Measurements from ENCODE around the gene MRPL53.
"Not testable (repeated sequence)": the region's sequence is repeated elsewhere in the genome, so short reads cannot be mapped to it uniquely, and the experiment has no call there.

MRPL53 gene

DNA sequence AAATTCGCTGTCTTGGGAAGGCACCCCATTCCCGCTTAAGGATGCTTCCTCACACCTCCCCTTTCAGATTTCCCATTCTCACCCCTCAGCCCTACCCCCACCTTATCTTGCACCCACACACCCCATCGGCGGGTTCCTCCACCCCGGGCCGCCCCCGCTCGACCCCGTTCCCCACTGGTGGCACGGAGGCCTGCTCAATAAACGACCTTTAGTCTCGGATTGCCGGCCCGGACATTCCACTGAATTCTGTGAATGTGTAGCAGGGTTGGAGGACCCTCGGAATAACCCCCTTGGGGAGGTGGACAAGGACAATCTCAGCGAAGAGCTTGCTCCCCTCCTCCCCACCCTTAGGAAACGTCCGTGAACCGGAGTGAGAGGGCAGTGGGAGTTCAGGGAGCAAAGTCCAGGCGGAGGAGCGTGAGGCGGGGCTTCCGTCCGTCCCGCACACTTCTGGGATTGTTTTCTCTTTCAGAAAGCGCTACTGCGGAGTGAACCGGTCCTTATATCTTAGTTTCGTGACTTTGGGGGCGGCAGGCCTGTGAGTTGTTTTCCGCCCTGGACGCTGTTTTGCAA is 29.8 kb upstream of the MRPL53 start:
- no peak for DNase-seq

DNA sequence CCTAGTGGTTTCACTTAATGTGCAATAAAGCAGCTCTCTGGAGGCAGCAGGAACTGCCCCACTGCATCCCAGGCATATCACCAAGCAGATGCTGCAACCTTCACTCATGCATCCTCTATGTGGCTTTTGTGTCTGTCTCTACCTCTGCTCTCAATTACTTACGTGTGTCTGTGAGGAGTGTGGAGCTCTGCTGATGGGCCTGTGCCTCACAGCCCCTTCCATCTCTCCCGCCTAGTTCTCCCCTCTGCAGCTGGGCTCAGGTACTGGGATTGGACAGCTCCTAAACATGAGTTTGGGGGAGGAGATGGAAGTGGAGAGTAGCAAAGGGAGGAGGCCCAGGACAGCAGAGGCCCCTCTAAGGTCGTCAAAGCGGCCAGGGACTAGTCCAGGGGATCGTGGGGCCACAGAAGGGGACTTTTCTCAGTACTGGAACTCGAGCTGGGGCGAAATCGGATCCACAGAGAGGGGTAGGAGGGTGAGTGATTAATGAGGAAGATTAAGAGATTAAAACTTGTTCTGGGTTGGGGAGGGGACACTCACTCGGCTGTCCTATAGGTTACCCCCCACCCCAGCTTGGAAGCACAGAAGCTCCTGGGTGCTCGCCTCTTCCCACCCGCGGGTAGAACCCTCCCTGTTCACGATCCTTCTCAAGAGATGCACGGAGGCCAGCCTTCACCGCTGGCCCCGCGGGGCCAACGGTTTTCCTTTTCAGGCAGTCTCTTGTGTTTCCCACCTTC is 29.0 kb upstream of the MRPL53 start:
- no peak for DNase-seq

DNA sequence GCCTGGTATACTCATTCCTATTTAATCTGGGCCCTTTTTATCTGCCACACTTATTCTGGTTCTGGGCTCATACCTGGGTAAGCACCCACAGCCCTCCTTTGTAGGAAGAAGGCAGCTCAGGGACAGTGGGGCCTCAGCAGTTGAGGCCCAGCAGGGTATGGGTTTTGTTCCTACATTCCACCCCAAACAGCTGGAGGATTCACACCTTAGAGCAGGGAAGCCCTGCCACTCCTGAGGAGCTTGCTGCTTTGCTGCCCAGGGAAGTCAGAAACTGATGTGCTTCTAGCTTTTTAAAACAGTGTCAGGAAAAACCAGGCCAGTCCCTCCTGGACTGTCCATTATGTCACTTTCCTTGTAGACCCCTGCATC is 28.1 kb upstream of the MRPL53 start:
- no peak for DNase-seq

DNA sequence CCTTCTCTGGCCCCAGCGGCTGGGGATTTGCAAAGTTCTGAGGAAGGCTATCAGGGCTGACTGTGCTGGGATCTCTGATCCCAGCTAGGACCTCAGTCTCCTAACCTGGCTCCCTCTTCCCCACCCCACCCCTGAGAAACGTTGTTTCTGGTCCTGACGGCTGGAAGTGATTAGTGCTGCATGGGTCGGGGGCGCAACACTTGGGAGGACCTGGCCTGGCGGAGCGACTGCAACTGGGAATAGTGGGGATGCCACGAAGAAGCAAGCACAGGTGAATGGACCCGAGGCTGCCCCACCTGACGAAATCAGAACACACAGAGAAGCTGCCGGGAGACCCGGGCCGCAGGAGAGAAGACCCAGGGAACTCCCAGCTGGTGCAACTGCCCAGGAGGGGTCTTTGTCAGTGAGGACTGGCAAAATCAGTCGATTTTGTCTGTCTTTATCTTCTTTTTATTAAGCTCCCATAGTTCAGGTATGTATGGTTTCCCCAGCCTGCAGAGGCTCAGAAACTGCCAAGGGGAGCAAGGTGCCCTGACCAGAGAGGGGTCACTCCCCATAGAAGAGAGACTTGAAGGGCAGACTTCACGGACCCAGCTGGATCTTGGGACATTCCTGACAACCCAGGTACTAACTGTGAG is 27.6 kb upstream of the MRPL53 start:
- no peak for DNase-seq

DNA sequence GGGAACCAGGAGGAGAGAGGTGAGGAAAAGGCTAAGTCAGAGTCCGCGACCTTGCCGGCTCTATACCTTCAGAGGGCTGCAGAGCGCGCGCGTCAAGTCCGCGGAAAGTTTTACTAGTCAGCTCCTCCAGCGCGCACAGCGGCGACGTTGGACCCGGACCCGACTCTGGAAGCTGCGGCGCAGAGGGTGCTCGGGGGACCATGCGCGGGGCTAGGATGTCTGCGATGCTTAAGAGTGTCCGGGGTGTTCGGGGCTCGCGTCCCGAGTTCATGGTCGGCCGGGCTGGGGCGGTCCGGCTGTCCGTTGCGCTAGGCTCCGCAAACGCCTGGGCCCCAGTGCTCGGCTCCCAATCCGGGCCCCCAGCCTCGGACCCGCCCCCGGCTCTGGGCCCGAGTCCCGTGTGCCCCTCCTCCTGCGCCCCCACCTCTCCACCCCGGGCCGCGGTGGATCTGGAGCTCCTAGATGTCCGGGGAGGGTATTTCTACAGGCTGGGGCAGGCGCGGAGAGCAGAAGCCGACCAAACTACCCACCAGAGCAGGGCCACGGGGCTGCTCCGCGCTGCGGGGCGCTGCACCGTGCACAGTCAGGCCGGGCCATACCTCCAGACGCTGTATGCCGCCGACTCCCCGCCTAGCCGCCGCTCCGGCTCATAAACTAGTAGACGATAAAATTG is 26.9 kb upstream of the MRPL53 start, which contains the start of gene LBX2:
Gene LBX2, minus strand, starts transcription at position 337 of the 673 bp plus-strand sequence. Its CDS starts 66 bp downstream, at position 271.
- no peak for DNase-seq

DNA sequence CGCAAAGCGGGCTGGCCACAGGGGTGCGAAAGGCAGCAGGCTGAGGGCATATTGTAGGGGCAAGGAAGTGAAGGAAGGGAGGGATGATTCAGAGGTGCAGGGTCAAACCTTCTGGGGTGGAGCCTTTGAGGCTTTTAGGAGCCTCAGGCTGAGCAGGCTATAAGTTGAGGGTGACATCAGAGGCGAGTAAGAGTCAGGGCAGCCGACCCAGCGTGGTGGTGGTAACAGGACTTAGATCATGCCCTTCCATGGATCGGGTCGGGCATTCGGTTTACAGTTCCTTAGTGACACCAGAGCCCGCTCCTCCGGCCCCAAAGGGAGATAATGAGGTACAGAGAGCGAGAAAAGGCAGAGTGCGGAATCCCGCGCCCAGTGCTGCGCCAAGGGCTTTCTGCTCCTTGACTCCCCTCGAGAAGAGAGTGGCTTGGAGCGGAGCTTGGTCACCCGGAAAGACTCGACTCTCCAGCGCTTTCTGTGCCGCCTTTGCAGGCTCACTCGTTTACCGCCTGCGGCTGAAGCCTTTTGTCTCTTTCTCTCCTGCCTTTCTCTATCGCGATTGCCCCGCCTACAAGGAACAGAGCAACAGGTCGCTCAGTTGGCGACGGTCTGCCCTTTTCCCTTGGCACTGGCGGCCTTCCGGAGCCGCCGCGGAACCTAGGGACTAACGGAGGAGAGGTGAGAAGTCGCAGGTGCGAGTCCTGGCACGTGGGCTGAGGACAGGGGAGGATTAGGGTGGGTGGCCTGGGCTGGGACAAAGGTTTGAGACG is 26.2 kb upstream of the MRPL53 start:
- no peak for DNase-seq

DNA sequence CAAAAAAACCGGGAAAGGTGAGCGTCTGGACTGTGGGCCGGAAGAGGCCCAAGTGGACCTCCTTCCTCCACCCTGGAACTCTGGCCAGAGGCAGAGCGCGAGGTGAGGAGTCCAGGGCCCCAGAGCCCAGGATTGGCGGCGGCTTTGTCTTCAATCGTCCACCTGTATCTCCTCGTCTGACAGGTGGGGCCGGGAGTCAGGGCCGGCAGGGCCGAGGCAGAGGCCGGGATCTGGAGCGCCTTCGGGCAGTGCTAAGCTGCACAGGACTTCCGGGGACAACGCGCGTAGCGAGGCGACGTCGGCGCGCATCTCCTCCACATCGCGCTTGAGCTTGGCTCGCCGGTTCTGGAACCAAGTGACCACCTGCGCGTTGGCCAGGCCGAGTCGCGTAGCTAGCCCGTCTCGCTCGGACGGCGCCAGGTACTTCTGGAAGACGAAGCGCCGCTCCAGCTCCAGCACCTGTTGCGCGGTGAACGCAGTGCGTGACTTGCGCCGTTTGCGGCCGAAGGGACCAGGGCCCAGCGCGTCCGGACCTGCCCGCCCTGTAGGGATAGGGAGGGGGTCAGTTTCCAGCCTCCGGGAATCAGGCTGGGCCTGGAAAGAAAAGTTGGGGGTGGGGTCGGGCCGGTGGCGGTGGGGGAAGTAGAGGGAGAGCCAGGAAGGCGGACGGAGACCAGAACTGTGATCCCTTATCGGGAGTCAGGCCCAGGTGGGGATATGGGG is 25.5 kb upstream of the MRPL53 start:
- no peak for DNase-seq

DNA sequence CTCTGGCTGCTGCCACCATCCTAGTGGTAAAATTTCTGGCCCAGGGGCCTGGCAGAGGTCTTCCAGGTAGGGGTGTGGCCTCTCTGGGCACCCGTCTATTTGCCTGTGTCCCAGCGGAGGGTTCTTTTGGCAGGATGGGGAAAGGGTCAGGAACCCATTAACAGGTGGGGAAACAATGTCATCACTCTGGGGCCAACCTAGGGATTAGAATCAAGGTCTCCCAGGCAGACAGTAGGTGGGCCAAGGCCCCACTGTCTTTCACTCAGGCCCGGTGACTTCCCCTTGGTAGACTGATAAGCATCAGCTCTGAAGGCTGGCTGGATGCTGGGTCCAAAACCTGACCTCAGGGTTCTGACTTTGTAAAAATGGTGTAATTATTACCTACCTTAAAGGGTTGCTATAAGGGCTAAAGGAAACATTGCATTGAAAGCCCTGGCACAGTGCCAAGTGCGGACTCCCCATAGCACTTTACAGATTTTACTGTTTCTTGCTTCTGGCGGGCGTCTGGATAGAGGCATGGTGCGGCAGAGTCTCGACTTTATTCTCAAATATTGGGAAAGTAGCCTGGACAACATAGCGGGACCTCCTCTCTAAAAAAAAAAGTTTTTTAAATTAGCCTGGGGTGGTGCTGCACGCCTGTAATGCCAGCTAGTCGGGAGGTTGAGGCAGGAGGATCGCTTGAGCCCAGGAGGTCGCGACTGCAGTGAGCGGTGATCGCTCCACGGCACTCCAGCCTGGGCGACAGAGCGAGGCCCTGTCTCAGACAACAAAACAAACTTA is 24.7 kb upstream of the MRPL53 start:
- DNase-seq: no peak

DNA sequence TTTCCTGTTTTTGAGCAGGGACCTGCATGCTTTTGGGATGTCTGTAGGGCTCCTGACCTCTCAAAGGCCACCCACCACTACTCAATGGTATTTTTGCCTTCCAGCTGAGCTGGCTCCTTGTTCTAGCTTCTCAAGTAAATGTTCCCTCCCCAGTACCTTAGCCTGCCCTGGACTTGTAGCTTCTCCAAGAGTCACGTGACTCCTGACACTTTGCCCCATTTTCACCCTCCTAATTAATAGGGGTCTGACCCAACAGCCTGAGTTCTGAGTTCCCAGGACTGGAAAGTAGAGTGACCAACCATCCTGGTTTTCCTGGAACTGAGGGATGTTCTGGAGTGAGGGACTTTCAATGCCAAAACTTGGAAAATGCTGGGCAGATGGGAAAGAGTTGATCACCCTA is 23.0 kb upstream of the MRPL53 start:
- no peak for DNase-seq

DNA sequence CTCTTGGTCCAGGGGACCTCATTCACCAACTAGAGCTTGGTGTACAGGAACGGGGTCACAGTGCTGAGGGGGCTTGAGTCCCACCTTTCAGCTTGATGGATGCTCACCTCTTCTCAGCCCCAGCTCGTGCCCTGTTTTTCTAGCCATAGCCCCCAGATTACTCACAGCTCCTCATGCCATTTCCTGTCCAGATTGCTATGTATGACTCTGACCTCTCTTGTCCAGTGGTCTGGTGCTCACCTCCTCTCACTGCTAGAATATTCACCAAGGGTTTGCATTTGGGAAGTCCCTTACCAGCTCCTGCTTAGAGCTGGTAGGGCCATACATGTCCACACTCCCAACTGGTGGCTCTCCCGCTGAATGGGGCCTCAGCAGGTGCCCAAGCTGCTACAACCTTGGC is 21.1 kb upstream of the MRPL53 start:
- DNase-seq: no peak

DNA sequence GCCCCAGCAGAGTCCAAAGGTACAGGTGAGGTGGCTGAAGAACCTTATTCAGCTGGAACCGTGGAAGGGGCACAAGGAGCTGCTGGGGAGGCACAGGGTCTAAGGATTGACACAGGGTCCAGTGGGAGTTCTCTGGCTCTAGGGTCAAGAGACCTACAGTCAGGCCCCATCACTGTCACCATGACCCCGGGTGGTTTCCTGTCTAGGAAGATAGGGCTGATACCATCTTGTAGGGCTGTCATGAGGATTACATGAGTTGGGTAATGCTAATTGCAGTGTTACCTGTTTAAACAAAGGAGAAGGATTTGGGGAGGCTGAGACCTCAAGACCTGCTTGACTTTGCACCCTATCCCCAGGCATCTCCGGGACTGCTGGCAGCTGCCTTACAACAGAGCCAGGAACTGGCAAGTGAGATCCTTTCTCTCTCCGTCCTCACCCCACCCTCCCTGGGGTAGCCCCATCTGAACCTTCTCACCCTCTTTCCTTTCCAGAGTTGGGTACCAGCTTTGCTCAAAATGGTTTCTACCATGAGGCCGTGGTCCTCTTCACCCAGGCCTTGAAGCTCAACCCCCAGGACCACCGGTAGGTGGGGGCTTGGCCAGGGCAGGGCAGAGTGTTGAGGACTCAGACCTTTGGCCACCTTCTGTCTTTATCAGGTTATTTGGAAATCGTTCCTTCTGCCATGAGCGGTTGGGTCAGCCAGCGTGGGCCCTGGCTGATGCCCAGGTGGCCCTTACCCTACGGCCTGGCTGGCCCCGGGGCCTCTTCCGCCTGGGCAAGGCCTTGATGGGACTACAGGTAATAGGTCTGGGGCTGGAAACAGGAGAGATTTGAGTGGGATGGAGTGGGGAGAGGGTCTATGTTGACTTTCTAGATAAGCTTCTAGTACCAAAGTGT is 19.4 kb upstream of the MRPL53 start:
- DNase-seq: no peak

DNA sequence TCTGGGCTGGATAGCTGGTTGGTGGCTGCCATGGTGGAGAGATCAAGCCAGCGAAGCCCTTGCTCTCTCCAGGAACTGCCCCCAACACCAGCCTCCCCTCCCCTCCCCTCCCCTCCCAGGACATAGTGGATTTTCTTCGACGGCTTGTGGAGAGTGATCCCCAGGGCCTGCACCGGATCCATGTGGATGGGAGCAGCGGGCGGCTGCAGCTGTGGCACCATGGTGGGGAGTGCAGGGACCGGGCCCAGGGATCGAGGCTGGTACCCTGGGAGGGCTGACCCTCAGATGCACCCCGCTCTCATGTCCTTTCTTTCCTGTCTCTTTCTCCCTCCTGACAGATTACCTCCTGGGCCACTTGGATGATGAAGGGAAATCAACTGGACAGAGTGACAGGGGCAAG is 17.4 kb upstream of the MRPL53 start:
- no peak for DNase-seq

DNA sequence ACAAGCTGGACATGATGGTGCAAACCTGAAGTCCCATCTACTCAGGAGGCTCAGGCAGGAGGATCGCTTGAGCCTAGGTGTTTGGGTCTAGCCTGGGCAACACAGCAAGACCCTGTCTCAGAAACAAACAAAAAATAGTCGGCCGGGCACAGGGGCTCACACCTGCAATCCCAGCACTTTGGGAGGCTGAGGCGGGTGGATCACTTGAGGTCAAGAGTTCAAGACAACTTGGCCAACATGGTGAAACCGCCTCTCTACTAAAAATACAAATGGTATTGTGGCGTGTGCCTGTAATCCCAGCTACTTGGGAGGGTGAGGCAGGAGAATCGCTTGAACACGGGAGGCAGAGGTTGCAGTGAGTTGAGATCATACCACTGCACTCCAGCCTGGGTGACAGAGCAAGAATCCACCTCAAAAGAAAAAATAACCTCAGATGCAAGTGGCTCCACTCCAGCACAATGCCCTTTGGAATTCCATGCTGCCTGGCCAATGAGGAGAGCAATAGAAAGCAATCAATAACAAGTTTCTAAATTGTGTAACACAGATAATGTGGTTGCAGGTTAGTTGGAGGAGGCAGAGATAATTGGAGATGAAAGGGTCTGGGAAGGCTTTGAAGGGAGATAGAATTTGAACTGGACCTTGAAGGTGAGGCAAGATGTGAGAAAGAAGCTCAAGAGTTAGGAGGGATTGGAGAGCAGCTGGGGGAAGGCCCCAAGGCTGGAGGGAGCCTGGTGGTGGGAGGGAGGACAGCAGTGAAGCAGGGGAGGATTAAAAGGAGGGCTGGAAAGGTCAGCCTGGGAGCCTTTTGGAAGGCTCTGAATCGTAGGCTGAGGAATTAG is 16.4 kb upstream of the MRPL53 start:
- no peak for DNase-seq

DNA sequence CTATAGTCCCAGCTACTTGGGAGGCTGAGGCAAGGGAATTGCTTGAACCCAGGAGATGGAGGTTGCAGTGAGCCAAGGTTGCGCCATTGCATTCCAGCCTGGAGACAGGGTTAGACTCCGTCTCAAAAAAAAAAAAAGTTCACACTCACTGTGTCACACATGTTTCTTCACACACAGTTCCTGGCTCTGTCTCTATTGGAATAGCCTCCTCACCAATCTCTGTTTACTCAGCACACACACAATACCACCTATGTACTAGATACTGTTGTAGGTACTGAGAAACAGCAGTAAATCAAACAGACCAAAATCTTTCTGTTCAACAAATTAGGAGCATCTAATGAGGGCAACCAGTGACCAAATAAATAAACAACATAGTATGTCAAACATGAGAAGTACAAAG is 13.7 kb upstream of the MRPL53 start:
- DNase-seq: no peak

DNA sequence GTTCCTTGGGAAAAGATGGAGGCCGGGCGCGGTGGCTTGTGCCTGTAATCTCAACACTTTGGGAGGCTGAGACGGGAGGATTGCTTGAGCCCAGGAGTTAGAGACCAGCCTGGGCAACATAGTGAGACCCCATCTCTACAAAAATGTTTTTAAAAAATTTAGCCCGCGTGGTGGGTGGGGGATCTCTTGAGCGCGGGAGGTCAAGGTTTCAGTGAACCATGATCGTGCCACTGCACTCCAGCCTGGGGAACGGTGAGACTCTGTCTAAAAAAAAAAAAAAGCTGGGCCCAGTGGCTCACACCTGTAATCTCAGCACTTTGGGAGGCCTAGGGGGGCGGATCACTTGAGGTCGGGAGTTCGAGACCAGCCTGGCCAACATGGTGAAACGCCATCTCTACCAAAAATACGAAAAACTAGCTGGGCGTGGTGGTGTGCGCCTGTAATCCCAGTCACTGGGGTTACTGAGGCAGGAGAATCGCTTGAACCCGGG is 11.2 kb upstream of the MRPL53 start:
- DNase-seq: not testable (repeated sequence)

DNA sequence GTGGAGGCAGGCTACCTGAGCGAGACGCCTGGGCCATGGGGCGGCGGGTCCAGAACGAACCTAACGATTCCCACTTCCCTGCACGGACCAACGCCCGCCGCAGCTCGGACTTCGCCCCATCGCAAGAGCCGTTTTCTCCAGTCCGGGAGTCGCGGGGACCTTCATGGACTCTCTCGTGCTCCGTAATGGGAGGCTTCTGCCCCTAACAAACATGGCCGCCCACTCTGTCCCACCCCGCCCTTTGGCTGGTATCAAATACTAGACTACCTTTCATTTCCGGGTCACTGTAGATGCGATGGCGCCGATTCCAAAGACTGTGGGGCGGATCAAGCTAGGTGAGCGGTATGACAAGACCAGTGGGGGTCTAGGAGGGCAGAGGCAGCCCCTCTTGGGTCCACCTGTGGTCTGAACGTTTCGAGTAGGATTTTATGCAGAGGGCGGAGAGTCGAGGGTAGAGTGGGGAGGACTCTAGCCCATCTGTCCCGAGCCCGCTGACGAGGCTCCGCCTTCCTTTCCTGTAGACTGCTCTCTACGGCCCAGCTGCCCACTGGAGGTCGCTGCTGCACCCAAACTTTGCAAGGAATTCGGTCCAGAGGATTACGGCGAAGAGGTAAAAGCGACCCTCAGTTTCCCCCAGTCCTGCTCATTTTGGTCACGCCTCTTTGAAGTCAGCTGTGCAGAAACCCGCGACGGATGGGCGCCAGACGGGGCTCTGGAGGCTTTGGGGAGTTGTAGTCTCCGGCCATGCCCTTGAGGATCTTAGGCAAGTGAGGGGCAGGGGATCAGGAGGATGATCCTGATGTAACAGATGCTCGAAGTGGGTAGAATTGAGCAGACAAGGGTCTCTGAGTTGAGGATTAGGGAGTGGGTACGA is 10.6 kb upstream of the MRPL53 start, which contains the start of the genes CCDC142 and TTC31:
Gene CCDC142, minus strand, starts transcription at position 198 of the 874 bp plus-strand sequence. Its CDS starts 161 bp downstream, at position 37.
Gene TTC31, plus strand, starts transcription at position 281 of the 874 bp plus-strand sequence. Its CDS starts 15 bp downstream, at position 296.
- peak; percentile 95 for DNase-seq

DNA sequence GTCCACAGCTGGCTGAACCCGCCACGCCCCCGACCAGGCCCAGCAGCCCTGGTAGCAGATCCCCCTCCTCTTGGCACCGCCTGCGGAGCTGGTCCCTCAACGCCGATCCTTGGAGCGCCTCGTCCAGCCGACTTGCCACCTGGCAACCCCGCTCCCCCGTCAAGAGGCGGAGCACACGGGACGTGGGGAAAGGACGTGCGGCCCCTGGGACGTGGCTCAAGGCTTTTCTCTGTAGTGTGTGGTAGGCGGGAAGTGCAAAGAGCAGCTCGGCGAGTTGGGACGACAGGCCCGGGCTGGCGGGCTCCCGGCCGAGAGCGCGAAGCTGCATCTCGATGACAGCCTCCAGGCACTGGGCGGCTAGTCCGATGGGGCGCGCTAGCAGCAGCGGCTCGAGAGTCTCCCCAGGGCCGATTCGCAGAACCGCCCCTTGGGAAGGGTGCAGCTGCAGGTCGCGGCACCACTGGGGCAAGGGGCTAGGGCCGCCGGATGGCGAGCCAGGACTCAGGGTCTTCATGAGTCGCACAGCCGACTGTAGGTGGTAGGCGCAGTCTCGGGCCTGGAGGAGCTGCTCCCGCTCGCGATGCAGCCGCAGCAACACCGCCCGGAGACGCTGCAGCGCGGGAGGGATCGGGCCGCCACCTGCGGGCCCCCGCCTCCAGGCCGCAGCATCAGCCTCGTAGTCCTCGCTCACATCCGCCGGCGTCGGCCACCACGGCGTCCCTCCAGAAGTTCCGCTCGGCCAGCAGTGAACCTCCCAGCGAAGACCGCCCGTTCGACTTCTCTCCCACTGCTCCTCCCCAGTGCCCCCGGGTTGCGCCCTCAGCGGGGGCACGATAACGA is 9.7 kb upstream of the MRPL53 start:
- no peak for DNase-seq

All from kidney glomerular epithelial cell (primary cell).